Activated CD4-positive, alpha-beta T cell treated with anti-CD3 and anti-CD28 coated beads for 4 hours (primary cell): ENCODE measurements around the gene TGFB3.

Experiments used
- DNase-seq, 2 donors: peaks; one replicate each; pipeline ENCODE4 v3.0.0-alpha.2; 2020

TGFB3 gene

GRCh38 chr14:75985618-75986438 lies 4.0 kb upstream of the TGFB3 start, which contains the start of gene IFT43:
Gene IFT43, plus strand, starts transcription at chr14:75985763. Its CDS starts 24 bp downstream, at chr14:75985787.
- peak; percentile 89 to 94 for DNase-seq

DNA sequence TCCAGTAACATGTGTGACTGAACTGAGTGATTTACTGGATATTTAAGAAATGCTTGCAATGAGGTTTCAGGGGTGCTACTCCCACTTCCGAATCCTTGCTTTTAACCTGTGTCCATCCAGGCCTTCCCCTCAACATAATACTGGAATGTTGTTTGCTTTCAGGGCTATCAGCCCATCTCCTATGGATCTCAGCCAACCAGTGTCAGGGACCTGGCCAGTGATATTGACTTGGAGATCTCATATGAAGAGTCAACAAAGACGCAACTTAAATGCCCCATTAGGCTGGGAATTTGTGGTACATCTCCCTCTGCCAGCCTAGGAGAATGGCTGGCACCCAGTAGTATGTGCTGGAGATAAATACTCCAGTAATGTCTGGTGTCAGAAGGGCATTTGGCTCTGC lies 2.9 kb upstream of the TGFB3 start:
- no peak for DNase-seq

DNA sequence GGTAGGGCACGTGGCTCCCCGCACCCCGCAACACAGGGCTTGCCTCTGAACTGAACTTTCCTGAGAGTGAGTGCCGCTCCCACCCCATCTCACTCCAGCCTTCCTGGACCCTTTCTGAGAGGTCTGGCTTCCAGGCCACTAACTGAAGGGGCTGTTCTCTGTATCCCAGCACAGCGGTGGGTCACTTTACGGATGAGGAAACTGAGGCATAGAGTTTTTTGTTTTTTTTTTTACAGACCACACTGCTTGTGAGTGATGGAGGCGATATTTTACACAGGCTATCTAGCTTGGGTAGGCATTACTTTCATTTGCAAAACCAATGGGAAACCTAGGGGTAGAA lies 1.2 kb upstream of the TGFB3 start:
- DNase-seq, result no peak

DNA sequence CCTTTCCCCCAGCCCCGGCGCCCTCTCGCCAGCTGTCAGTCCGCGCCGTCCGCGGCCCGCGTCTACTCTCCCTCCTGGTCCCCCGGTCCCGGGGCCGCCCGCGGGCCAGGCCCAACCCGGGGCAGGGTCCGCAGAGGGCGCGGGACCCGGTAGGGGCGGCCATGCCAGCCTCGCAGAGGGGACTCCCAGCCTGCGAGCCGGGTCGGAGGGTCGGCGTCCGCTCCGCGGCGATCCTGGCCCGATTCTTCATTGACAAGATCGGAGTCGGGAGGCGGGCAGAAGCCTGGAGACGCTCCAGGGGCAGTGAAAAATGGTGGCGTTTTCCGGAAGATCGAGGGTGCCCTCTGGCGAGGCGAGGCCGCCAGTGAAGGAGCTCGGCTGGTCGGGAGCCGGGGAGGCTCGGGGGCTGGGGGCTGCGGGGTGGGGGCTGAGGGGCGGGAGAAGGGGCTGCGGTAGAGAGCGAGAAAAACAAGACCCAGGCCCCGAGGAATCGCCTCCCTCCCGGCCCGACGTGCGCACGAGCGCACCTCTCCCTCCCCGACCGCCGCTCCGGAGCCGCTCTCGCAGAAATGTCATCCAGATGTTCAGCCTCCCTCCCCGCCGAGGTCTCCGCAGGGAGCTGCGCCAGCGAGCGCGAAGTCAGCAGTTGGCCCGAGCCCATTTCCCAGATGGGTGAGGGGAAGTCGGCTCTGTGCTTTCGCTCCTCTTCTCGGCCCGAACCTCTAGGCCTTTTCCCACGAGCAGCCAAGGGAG lies 647 bp upstream of the TGFB3 start:
- peak; percentile 73 to 76 for DNase-seq

DNA sequence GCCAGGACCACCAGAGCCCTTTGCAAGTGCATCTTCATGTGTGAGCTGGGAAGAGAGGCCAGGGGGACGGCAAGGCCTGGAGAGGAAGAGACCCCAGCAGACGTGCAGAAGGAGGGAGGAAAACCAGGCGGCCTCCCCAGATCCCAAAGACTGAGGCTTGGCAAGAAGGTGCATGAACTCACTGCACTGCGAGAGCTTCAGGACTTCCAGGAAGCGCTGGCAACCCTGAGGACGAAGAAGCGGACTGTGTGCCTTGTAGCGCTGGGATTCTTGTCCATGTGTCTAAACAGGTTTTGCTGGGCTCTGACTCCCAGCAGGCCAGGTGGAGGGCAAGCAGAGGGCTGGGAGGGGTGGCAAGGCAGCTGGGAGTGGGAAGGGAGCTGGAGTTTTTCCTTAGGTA lies 939 bp downstream of the TGFB3 start:
- DNase-seq, result no peak

GRCh38 chr14:75979648-75980565 lies 1.9 kb downstream of the TGFB3 start:
- no peak for DNase-seq

GRCh38 chr14:75979071-75979571 lies 2.7 kb downstream of the TGFB3 start:
- peak in 1 of 2 donors; percentile 29 for DNase-seq

DNA sequence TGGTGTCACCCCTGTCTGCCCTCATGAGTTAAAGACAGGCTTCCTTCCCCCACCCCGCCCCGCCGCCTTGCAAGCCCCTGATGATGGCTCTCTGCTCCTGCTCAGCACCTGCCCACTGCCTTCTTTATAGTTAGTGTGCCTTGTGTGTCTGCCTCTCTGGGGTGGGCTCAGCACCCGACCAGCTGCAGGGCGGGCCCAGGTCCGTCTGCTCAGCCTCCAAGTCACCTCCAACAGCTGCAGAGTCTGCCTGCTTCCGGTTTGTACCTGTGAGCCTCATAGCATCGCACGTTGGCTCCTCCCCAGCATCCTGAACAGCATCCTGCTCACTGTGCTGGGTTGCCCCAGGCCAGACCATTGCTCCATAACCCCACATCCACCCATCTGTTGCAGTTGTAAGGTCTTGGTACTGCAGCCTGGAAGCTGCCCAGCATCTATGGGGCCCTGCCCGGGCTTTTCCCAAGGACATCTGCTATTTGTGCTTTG lies 3.5 kb downstream of the TGFB3 start:
- DNase-seq, result peak in 1 of 2 donors; percentile 6

DNA sequence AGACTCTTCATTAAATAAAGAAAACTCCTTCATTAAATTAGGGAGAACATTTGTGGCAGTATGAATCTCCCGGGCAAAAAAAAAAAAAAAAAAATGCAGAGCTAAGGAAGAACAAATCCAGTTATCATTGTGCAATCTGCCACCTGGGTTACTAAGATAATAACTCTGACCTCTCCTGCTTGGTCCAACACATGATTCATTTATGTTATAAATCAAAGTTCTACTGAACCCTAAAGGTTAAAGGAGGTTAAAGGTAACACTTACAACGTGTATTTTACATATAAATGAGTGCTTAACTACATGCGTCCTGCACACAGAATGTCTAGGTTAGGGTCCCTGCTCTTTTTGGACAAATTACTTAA lies 4.2 kb downstream of the TGFB3 start:
- no peak for DNase-seq

- DNase-seq, result no peak
Measured at GRCh38 chr14:75976826-75977581, 4.8 kb downstream of the TGFB3 start.

GRCh38 chr14:75972801-75973421 lies 8.9 kb downstream of the TGFB3 start:
- no peak for DNase-seq

DNA sequence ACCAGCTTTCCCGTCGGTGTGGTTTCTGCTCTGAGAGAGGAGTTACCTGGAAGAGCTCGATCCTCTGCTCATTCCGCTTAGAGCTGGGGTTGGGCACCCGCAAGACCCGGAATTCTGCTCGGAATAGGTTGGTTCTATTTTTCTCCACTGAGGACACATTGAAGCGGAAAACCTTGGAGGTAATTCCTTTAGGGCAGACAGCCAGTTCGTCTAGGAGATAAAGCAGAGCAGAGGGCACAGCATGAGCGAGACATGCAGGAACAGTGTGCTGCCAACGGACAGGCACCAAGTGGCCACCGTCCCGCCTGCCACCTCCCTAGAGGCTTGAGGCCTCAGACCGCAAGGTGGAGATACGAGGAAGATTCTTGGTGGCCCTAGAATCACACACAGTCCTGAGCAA lies 10.3 kb downstream of the TGFB3 start:
- no peak for DNase-seq

- no peak for DNase-seq
Measured at GRCh38 chr14:75970989-75971388, 10.8 kb downstream of the TGFB3 start.

- DNase-seq, result no peak
Measured at GRCh38 chr14:75969891-75970290, 11.9 kb downstream of the TGFB3 start.

GRCh38 chr14:75969126-75969525 lies 12.7 kb downstream of the TGFB3 start:
- no peak for DNase-seq

DNA sequence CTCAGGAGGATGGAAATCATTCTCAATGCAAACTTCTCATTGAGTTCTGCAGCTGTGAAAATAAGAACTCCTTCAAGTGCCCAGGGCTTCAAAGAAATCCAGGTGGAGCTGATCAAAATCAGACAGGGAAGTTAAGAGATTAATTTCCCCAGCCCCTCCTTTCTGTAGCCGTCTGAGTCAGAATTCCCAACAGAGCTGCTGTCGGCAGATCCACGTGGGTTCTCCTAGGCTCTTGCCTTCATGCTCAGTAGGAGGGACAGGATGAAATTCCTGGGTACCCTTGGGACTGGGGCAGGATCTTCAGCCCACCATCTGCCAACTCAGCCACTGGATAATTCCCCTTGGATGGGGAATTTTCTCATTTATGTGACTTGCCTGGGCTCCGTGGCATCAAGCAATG lies 13.3 kb downstream of the TGFB3 start:
- no peak for DNase-seq

DNA sequence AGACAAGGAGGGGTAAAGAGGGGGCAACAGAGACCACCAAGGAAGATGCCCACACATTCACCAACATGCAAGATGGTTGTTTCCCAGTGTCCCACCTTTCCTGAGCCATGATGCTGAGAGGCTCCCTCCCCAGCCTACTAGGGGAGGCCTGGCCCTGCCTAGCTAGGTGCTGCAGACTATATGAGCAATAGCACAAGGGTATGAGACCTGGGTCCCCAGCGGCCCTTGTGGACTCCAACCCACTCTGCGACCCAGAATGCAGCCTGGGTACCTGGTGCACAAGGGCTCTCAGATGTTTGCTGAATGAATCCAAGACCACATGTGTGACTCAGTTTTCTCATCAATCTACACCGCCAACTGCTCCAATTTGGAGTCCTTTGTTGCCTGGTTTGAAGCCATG lies 13.9 kb downstream of the TGFB3 start:
- DNase-seq, result no peak

DNA sequence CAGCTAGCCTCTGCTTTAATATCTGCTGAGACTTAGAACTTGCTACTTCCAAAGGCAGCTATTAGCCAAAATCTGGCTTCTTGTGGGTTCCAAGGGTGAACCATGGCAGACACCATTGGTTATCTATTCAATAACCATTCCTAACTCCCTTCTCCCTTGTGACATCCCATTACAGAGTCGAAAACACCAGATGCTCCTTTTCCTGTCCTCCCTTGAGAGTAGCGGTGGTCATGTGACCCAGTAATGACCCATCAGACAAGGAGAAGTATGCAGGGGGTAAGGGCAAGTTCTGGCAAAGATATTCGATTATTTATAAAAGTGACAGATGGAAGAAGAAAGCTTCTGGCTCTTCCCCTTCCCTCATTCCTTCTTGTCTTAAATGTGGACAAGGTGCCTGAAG lies 20.1 kb downstream of the TGFB3 start:
- DNase-seq, result no peak

GRCh38 chr14:75960231-75960630 lies 21.6 kb downstream of the TGFB3 start:
- DNase-seq, result no peak

GRCh38 chr14:75959031-75959430 lies 22.8 kb downstream of the TGFB3 start:
- no peak for DNase-seq

GRCh38 chr14:75952489-75952888 lies 29.3 kb downstream of the TGFB3 start:
- DNase-seq, result no peak

DNA sequence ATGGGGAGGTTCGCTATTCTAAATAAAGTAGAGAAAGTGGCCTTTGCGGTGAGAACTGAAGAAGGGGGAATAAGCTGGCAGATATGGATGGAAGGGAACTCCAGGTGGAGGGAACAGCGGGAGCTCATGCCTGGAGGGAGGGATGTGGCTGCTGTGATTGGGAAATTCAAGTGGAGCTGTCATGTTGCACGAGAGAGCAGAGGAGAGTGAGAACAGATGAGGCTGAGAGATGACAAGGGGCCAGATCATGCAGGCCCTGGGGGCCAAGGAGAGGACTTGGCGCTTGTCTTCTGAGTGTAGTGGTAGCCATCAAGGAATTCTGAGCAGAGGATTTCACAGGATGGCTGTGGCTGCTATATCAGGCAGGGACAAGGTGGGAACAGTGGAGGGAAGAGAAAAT lies 35.0 kb downstream of the TGFB3 start:
- DNase-seq, result no peak
